GM23338 (cell line): Measurements from ENCODE around the gene SMOC2.

Experiments
- CREB1 ChIP-seq: fragments of 250-450 bp; sonication (Bioruptor Pico); IDR thresholded peaks from 2 replicates; pipeline ENCODE4 v1.5.0; 2020; ENCODE audit warnings: low read depth, mild to moderate bottlenecking, moderate library complexity
- EZH2 ChIP-seq: fragments of 200-600 bp; sonication (generic); IDR thresholded peaks from one replicate; pipeline ENCODE4 v1.8.0; 2017; ENCODE audit warnings: antibody characterized with exemption, mild to moderate bottlenecking, low read depth; ENCODE audit not compliant: unreplicated experiment
- EZH2phosphoT487 ChIP-seq: fragments of 200-600 bp; sonication (generic); IDR thresholded peaks from one replicate; pipeline ENCODE4 v1.8.1; 2018; ENCODE audit warnings: antibody characterized with exemption; ENCODE audit not compliant: unreplicated experiment
- JUNB ChIP-seq: IDR thresholded peaks from one replicate; pipeline ENCODE4 v1.6.1; 2016; ENCODE audit warnings: antibody characterized with exemption; ENCODE audit not compliant: unreplicated experiment
- POLR2AphosphoS5 ChIP-seq: IDR thresholded peaks from 2 replicates; pipeline ENCODE4 v1.6.1; 2016; ENCODE audit warnings: antibody characterized with exemption, low read depth
- ZNF331 ChIP-seq: fragments of 250-450 bp; sonication (Bioruptor Pico); IDR thresholded peaks from 2 replicates; pipeline ENCODE4 v1.5.0; 2020; ENCODE audit warnings: low read depth, mild to moderate bottlenecking, moderate library complexity
- TF ChIP-seq, protein P1 (sequence below), 2 experiments: fragments of 200-600 bp in 1 of 2; sonication (generic) in 1 of 2; conservative IDR thresholded peaks; 2 replicates each; pipeline versions ENCODE4 v1.5.1 to v1.6.1; 2016 to 2017; ENCODE audit warnings: antibody characterized with exemption in 2 of 2, low read depth in 2 of 2, mild to moderate bottlenecking in 2 of 2, moderate library complexity in 1 of 2
- TF ChIP-seq, protein P2 (sequence below): IDR thresholded peaks from one replicate; pipeline ENCODE4 v1.6.1; 2018; ENCODE audit warnings: antibody characterized with exemption; ENCODE audit not compliant: unreplicated experiment

DNA sequence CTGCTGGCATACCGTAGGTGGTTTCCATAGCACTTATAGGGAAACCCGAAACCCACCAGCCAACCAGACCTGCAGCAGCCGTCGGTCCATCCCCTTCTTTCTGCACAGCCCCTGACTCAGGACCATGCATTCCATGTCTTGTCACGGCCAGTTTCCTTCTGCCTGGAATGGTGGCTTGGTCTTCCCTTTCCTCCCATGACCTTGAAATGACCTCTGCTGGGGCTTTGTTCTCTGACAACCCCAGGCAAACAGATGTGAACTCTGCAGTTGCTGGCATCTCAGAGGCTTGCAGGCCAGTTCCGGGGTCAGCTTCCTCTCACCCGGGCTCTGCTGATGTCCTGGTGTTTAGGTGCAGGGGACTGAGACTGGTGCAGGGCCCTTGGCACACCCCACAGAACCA lies 250.8 kb downstream of the SMOC2 start:
- TF ChIP-seq, protein P1, sequence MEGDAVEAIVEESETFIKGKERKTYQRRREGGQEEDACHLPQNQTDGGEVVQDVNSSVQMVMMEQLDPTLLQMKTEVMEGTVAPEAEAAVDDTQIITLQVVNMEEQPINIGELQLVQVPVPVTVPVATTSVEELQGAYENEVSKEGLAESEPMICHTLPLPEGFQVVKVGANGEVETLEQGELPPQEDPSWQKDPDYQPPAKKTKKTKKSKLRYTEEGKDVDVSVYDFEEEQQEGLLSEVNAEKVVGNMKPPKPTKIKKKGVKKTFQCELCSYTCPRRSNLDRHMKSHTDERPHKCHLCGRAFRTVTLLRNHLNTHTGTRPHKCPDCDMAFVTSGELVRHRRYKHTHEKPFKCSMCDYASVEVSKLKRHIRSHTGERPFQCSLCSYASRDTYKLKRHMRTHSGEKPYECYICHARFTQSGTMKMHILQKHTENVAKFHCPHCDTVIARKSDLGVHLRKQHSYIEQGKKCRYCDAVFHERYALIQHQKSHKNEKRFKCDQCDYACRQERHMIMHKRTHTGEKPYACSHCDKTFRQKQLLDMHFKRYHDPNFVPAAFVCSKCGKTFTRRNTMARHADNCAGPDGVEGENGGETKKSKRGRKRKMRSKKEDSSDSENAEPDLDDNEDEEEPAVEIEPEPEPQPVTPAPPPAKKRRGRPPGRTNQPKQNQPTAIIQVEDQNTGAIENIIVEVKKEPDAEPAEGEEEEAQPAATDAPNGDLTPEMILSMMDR (conservative IDR thresholded peaks at IDR 0.05; ENCODE audit: low read depth in 2 of 2): no peak
- TF ChIP-seq POLR2AphosphoS5 (no peak), JUNB (no peak), EZH2phosphoT487 (no peak), EZH2 (no peak), CREB1 (CRISPR knock-in tag) (no peak), ZNF331 (CRISPR knock-in tag) (no peak)
- TF ChIP-seq, protein P2, sequence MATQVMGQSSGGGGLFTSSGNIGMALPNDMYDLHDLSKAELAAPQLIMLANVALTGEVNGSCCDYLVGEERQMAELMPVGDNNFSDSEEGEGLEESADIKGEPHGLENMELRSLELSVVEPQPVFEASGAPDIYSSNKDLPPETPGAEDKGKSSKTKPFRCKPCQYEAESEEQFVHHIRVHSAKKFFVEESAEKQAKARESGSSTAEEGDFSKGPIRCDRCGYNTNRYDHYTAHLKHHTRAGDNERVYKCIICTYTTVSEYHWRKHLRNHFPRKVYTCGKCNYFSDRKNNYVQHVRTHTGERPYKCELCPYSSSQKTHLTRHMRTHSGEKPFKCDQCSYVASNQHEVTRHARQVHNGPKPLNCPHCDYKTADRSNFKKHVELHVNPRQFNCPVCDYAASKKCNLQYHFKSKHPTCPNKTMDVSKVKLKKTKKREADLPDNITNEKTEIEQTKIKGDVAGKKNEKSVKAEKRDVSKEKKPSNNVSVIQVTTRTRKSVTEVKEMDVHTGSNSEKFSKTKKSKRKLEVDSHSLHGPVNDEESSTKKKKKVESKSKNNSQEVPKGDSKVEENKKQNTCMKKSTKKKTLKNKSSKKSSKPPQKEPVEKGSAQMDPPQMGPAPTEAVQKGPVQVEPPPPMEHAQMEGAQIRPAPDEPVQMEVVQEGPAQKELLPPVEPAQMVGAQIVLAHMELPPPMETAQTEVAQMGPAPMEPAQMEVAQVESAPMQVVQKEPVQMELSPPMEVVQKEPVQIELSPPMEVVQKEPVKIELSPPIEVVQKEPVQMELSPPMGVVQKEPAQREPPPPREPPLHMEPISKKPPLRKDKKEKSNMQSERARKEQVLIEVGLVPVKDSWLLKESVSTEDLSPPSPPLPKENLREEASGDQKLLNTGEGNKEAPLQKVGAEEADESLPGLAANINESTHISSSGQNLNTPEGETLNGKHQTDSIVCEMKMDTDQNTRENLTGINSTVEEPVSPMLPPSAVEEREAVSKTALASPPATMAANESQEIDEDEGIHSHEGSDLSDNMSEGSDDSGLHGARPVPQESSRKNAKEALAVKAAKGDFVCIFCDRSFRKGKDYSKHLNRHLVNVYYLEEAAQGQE: no peak
